Activated naive CD8-positive, alpha-beta T cell treated with anti-CD3 and anti-CD28 coated beads for 36 hours (primary cell): ENCODE measurements around the gene ENAM. TPM values are rescaled to one million over a fixed set of nuclear protein-coding genes. Genes with fewer than 3 reads are reported as not detected.
A peak's percentile ranks its signal among the peaks of the same experiment; 100 is the strongest.

Experiments
- DNase-seq: peaks from one replicate; pipeline ENCODE4 v3.0.0; 2021
- H3K27ac Mint-ChIP-seq: one replicate; pipeline ENCODE4 v1.8.0; 2022; ENCODE audit warnings: mild to moderate bottlenecking, moderate library complexity, mixed read lengths
- H3K27me3 Mint-ChIP-seq: one replicate; pipeline ENCODE4 v1.8.0; 2022; ENCODE audit warnings: mild to moderate bottlenecking, mixed read lengths
- H3K36me3 Mint-ChIP-seq: one replicate; pipeline ENCODE4 v1.8.0; 2021; ENCODE audit warnings: mild to moderate bottlenecking, mixed read lengths
- H3K4me1 Mint-ChIP-seq: one replicate; pipeline ENCODE4 v1.8.0; 2021; ENCODE audit warnings: mixed read lengths
- H3K4me3 Mint-ChIP-seq: one replicate; pipeline ENCODE4 v1.8.0; 2022; ENCODE audit warnings: mild to moderate bottlenecking, moderate library complexity, mixed read lengths
- H3K9me3 Mint-ChIP-seq: one replicate; pipeline ENCODE4 v1.8.0; 2022; ENCODE audit warnings: mixed read lengths
- total RNA-seq, 2 experiments: library from RNA; stranded (reverse); gene quantifications; one replicate each; pipeline ENCODE4 v1.2.3, GENCODE V29; 2021

Gene ENAM
- total RNA-seq, result not detected

- no peak within 1 kb of the TSS for H3K27ac Mint-ChIP-seq
- no peaks in the 10 kb centered on the region for H3K9me3 Mint-ChIP-seq
- no peak for DNase-seq
- H3K4me1 Mint-ChIP-seq, result peaks cover 14% of the 10 kb centered on the region
- H3K36me3 Mint-ChIP-seq, result no peaks in the 10 kb centered on the region
- no peaks in the 10 kb centered on the region for H3K27me3 Mint-ChIP-seq
- no peak within 1 kb of the TSS for H3K4me3 Mint-ChIP-seq
Measured at GRCh38 chr4:70628444-70628843, at the start of gene ENAM. Gene ENAM (plus strand): TSS chr4:70628744. CDS start chr4:70629501, 757 bp downstream.

- DNase-seq, result no peak
- Mint-ChIP-seq H3K36me3 (no peaks in the 10 kb centered on the region), H3K4me3 (no peak overlapping the region), H3K27ac (no peak overlapping the region), H3K9me3 (peaks cover 1% of the 10 kb centered on the region), H3K27me3 (no peaks in the 10 kb centered on the region), H3K4me1 (no peaks in the 10 kb centered on the region)
Measured at GRCh38 chr4:70581980-70582379, 46.6 kb upstream of the ENAM start.

GRCh38 chr4:70583952-70584834 is 44.4 kb upstream of the ENAM start:
- Mint-ChIP-seq H3K4me1 (no peaks in the 10 kb centered on the region), H3K36me3 (no peaks in the 10 kb centered on the region), H3K27ac (no peak overlapping the region), H3K9me3 (no peaks in the 10 kb centered on the region), H3K27me3 (no peaks in the 10 kb centered on the region), H3K4me3 (no peak overlapping the region)
- DNase-seq, result no peak

GRCh38 chr4:70586841-70587240 is 41.7 kb upstream of the ENAM start:
- no peak overlapping the region for H3K4me3 Mint-ChIP-seq
- DNase-seq, result no peak
- no peaks in the 10 kb centered on the region for H3K9me3 Mint-ChIP-seq
- no peaks in the 10 kb centered on the region for H3K4me1 Mint-ChIP-seq
- H3K27ac Mint-ChIP-seq, result no peak overlapping the region
- H3K27me3 Mint-ChIP-seq, result no peaks in the 10 kb centered on the region
- no peaks in the 10 kb centered on the region for H3K36me3 Mint-ChIP-seq

- Mint-ChIP-seq H3K27ac (no peak overlapping the region), H3K27me3 (no peaks in the 10 kb centered on the region), H3K36me3 (no peaks in the 10 kb centered on the region), H3K4me1 (no peaks in the 10 kb centered on the region), H3K4me3 (no peak overlapping the region), H3K9me3 (no peaks in the 10 kb centered on the region)
- DNase-seq, result no peak
Measured at GRCh38 chr4:70589785-70590184, 38.8 kb upstream of the ENAM start.

- Mint-ChIP-seq H3K4me3 (no peak within 1 kb of the TSS), H3K4me1 (no peaks in the 10 kb centered on the region), H3K36me3 (no peaks in the 10 kb centered on the region), H3K9me3 (no peaks in the 10 kb centered on the region), H3K27me3 (no peaks in the 10 kb centered on the region), H3K27ac (no peak within 1 kb of the TSS)
- DNase-seq, result no peak
Measured at GRCh38 chr4:70591955-70592582, 36.5 kb upstream of the ENAM start, which contains the start of gene AMBN. Gene AMBN (plus strand): TSS chr4:70592256. CDS start chr4:70592359, 103 bp downstream.

GRCh38 chr4:70594196-70594595 is 34.3 kb upstream of the ENAM start:
- no peak for DNase-seq
- Mint-ChIP-seq H3K36me3 (no peaks in the 10 kb centered on the region), H3K4me1 (no peaks in the 10 kb centered on the region), H3K27ac (no peak overlapping the region), H3K9me3 (no peaks in the 10 kb centered on the region), H3K4me3 (no peak overlapping the region), H3K27me3 (no peaks in the 10 kb centered on the region)

GRCh38 chr4:70600305-70600704 is 28.2 kb upstream of the ENAM start:
- Mint-ChIP-seq H3K36me3 (no peaks in the 10 kb centered on the region), H3K27ac (no peak overlapping the region), H3K27me3 (no peaks in the 10 kb centered on the region), H3K4me1 (no peaks in the 10 kb centered on the region), H3K4me3 (no peak overlapping the region), H3K9me3 (no peaks in the 10 kb centered on the region)
- no peak for DNase-seq

GRCh38 chr4:70600977-70601376 is 27.6 kb upstream of the ENAM start:
- Mint-ChIP-seq H3K27ac (no peak overlapping the region), H3K9me3 (no peaks in the 10 kb centered on the region), H3K4me1 (no peaks in the 10 kb centered on the region), H3K27me3 (no peaks in the 10 kb centered on the region), H3K36me3 (no peaks in the 10 kb centered on the region), H3K4me3 (no peak overlapping the region)
- no peak for DNase-seq

GRCh38 chr4:70601422-70602039 is 27.0 kb upstream of the ENAM start:
- H3K27me3 Mint-ChIP-seq, result no peaks in the 10 kb centered on the region
- no peaks in the 10 kb centered on the region for H3K4me1 Mint-ChIP-seq
- H3K36me3 Mint-ChIP-seq, result no peaks in the 10 kb centered on the region
- H3K27ac Mint-ChIP-seq, result no peak overlapping the region
- DNase-seq, result peak; percentile 54
- no peaks in the 10 kb centered on the region for H3K9me3 Mint-ChIP-seq
- H3K4me3 Mint-ChIP-seq, result no peak overlapping the region

GRCh38 chr4:70603856-70604255 is 24.7 kb upstream of the ENAM start:
- Mint-ChIP-seq H3K36me3 (no peaks in the 10 kb centered on the region), H3K27me3 (peaks cover 3% of the 10 kb centered on the region), H3K9me3 (no peaks in the 10 kb centered on the region), H3K4me3 (no peak overlapping the region), H3K27ac (no peak overlapping the region), H3K4me1 (no peaks in the 10 kb centered on the region)
- no peak for DNase-seq

GRCh38 chr4:70606459-70606858 is 22.1 kb upstream of the ENAM start:
- Mint-ChIP-seq H3K4me1 (no peaks in the 10 kb centered on the region), H3K27me3 (peaks cover 9% of the 10 kb centered on the region), H3K36me3 (no peaks in the 10 kb centered on the region), H3K9me3 (no peaks in the 10 kb centered on the region), H3K4me3 (no peak overlapping the region), H3K27ac (no peak overlapping the region)
- DNase-seq, result no peak

GRCh38 chr4:70607334-70607853 is 21.1 kb upstream of the ENAM start:
- DNase-seq, result no peak
- Mint-ChIP-seq H3K27ac (no peak overlapping the region), H3K36me3 (no peaks in the 10 kb centered on the region), H3K4me3 (no peak overlapping the region), H3K9me3 (no peaks in the 10 kb centered on the region), H3K27me3 (peaks cover 15% of the 10 kb centered on the region), H3K4me1 (no peaks in the 10 kb centered on the region)

GRCh38 chr4:70608324-70608723 is 20.2 kb upstream of the ENAM start:
- Mint-ChIP-seq H3K4me3 (no peak overlapping the region), H3K27ac (no peak overlapping the region), H3K4me1 (peaks cover 2% of the 10 kb centered on the region), H3K9me3 (no peaks in the 10 kb centered on the region), H3K36me3 (no peaks in the 10 kb centered on the region), H3K27me3 (peaks cover 22% of the 10 kb centered on the region)
- DNase-seq, result no peak
